Mucosa of descending colon (tissue), 3 donors: ENCODE results near the gene SPSB2. TPM values are rescaled to one million over a fixed set of nuclear protein-coding genes. Genes with fewer than 3 reads are reported as not detected.

ENCODE experiments used
- ATAC-seq: fragments of 200-7000 bp; cut with Tn5 transposase; one replicate; pipeline ENCODE4 v1.9.1; 2020; ENCODE audit warnings: mild to moderate bottlenecking, moderate library complexity
- DNase-seq, 3 donors: peaks; one replicate each; pipeline ENCODE4 v3.0.0-alpha.2; 2020
- H3K36me3 ChIP-seq: fragments of 200-600 bp; one replicate; pipeline ENCODE4 v1.8.0; 2021; ENCODE audit warnings: low read depth, mild to moderate bottlenecking
- H3K4me1 ChIP-seq: fragments of 200-600 bp; one replicate; pipeline ENCODE4 v1.8.0; 2021; ENCODE audit warnings: low read depth, mild to moderate bottlenecking
- H3K4me3 ChIP-seq: fragments of 200-600 bp; one replicate; pipeline ENCODE4 v1.8.0; 2021; ENCODE audit warnings: mild to moderate bottlenecking
- H3K9me3 ChIP-seq: fragments of 200-600 bp; one replicate; pipeline ENCODE4 v1.8.0; 2021; ENCODE audit warnings: mild to moderate bottlenecking
- CTCF ChIP-seq: fragments of 200-600 bp; IDR thresholded peaks from one replicate; pipeline ENCODE4 v1.8.0; 2022; ENCODE audit warnings: antibody characterized with exemption, mild to moderate bottlenecking
- intact Hi-C, 2 donors: fragments of 100-400 bp; cut with DNase I in 1 of 2; cut with micrococcal nuclease in 1 of 2; formaldehyde crosslinking; loops; one replicate each; pipeline versions ENCODE4 v1.11.0 to v1.11.1; 2022; cut with DNase I, micrococcal nuclease
- total RNA-seq, 3 donors: library from RNA; stranded (reverse); fragmentation: NEBNext Ultra II Directional in 2 of 3; extraction: Animal tissue kit (Norgen Biotek cat#: 25700) in 2 of 3; gene quantifications; one replicate each; pipeline versions ENCODE4 v1.2.1 to v1.2.4, GENCODE V29; 2021 to 2023
- donor health status: DM: no; HTN: no; CAD: no; lungs with moderate emphysema.
- donor health status: DM: no; HTN: no; CAD: no.
- donor health status: DM: no; HTN: yes; CAD: no.

SPSB2 gene
- total RNA-seq, 3 donors from 2014 or later: 9.7 to 11.7 (median 10.6) TPM

- no peak for ATAC-seq
- no peak for TF ChIP-seq CTCF
These were observed 42.7 kb downstream of the SPSB2 start for GRCh38 chr12:6830286-6830890.

GRCh38 chr12:6829536-6830220, 43.4 kb downstream of the SPSB2 start:
- ATAC-seq (no peak), DNase-seq (peak in 2 of 3 donors; percentile 23 to 49)
- Histone ChIP-seq H3K4me3 (no peak overlapping the region), H3K36me3 (no peaks in the 10 kb centered on the region), H3K9me3 (no peaks in the 10 kb centered on the region), H3K4me1 (peaks cover 6% of the 10 kb centered on the region)
- no peak for TF ChIP-seq CTCF
- intact Hi-C loops: loop anchor here (5.0 to 10.0 kb wide), 2 partner anchors 77 to 95 kb away; partner anchors contain the start of gene MLF2 (in 1 of the 2)

More at GRCh38 chr12:6830286-6830890, 42.7 kb downstream of the SPSB2 start:
- H3K4me1 ChIP-seq: peaks cover 6% of the 10 kb centered on the region
- no peak overlapping the region for H3K4me3 ChIP-seq
- no peaks in the 10 kb centered on the region for H3K36me3 ChIP-seq
- H3K9me3 ChIP-seq: no peaks in the 10 kb centered on the region
- intact Hi-C loops: no loop called here
- DNase-seq: peak in 1 of 3 donors; percentile 21

GRCh38 chr12:6828781-6829535, 44.1 kb downstream of the SPSB2 start:
- intact Hi-C loops: loop anchor here (5.0 to 10.0 kb wide), 2 partner anchors 77 to 94 kb away; partner anchors contain the start of gene MLF2 (in 1 of the 2)
- ATAC-seq (peak; percentile 42), DNase-seq (peak; percentile 23 to 65 (median 48))
- H3K4me3 ChIP-seq: peak overlapping the region; percentile 30
- TF ChIP-seq CTCF: no peak
- no peaks in the 10 kb centered on the region for H3K36me3 ChIP-seq
- no peaks in the 10 kb centered on the region for H3K9me3 ChIP-seq
- H3K4me1 ChIP-seq: peaks cover 6% of the 10 kb centered on the region

GRCh38 chr12:6827982-6828780, 44.9 kb downstream of the SPSB2 start, which contains the start of gene P3H3:
P3H3 (plus strand) TSS chr12:6828407; CDS start chr12:6828441, 34 bp downstream.
- DNase-seq: peak in 1 of 3 donors; percentile 42
- no peak for TF ChIP-seq CTCF
- Histone ChIP-seq H3K9me3 (no peaks in the 10 kb centered on the region), H3K4me3 (peak within 1 kb of the TSS; percentile 30), H3K4me1 (peaks cover 6% of the 10 kb centered on the region), H3K36me3 (no peaks in the 10 kb centered on the region)
- intact Hi-C loops: loop anchor here (5.0 to 10.0 kb wide), 2 partner anchors 76 to 93 kb away; partner anchors contain the start of gene MLF2 (in 1 of the 2)
- ATAC-seq: peak; percentile 33
